ENCODE measurements around the gene RIPK1.
A peak's percentile ranks its signal among the peaks of the same experiment; 100 is the strongest.
"Not testable (repeated sequence)": the region's sequence is repeated elsewhere in the genome, so short reads cannot be mapped to it uniquely, and the experiment has no call there.

Gene RIPK1

DNA sequence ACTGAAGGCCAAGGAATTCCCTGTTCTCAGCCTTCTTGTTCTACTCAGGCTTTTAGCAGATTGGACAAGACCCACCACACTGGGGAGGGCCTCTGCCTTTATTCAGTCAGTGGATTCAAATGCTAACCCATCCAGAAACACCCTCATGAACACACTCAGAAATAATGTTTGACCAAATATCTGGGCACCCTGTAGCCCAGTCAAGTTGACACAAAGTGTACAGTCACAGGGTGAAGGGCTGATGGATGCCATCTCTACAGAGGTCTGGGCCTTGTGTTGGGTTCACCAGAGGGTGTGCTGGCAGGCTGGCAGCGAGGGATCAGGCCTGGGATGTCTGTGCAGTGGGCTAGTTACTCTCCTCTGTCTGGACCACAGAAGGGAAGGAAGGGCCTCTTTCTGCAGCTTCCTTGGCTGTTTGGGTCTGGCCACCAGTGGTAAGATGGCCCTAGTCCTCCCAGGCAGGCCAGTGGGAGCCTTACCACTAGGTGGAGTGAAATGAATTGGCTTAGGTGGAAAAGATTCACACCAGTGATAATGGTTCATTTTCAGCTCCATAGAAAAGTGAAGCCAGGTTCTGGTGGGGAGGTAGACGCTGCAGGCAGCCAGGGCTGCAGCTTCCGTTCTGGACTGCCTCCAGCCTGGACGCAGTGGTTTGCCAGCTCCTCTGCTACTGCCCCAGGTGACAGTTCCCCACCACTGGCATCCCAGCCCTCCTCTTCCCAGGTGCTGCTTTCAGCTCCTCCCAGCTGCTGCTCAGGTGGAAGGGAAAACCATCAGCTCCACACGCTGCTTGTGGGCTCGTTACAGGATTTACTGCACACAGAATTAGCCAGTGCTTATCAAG lies 79.8 kb downstream of the RIPK1 start:
- no peaks in the 10 kb centered on the region for H3K27me3 Mint-ChIP-seq
- H3K27ac Mint-ChIP-seq: no peak overlapping the region
- no peaks in the 10 kb centered on the region for H3K9me3 Mint-ChIP-seq (ENCODE audit: low read depth)
- peaks cover 8% of the 10 kb centered on the region for H3K36me3 Mint-ChIP-seq
- H3K4me3 Mint-ChIP-seq: no peak overlapping the region
- no peaks in the 10 kb centered on the region for H3K4me1 Mint-ChIP-seq (ENCODE audit: low read depth)

GRCh38 chr6:3151691-3152090 lies 83.4 kb downstream of the RIPK1 start:
- Mint-ChIP-seq H3K27me3 (no peaks in the 10 kb centered on the region), H3K4me1 (ENCODE audit: low read depth) (peaks cover 7% of the 10 kb centered on the region), H3K36me3 (peaks cover 7% of the 10 kb centered on the region), H3K27ac (no peak overlapping the region), H3K4me3 (no peak overlapping the region), H3K9me3 (ENCODE audit: low read depth) (no peaks in the 10 kb centered on the region)

- Mint-ChIP-seq H3K36me3 (peaks cover 4% of the 10 kb centered on the region), H3K27ac (no peak overlapping the region), H3K27me3 (no peaks in the 10 kb centered on the region)
Observed at GRCh38 chr6:3152689-3153088, 84.4 kb downstream of the RIPK1 start.

DNA sequence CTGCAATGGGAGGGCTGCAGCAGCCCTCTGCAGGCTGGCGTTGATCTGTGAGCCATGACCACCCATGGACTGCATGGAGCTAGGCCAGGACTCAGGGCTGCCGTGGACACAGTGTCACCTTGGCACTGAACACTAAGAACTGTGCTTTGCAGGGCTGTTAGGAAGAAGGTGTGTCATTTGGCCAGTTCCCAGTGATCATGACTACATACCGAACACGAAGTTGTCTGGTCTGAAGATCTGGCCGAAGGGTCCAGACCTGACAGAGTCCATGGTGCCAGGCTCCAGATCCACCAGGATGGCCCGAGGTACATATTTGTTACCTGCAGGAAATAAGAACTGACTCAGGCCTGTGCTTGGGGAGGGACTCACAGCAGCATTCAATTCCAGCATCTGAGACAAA lies 87.1 kb downstream of the RIPK1 start:
- not testable (repeated sequence) for H3K27ac Mint-ChIP-seq; H3K36me3 Mint-ChIP-seq; H3K27me3 Mint-ChIP-seq; H3K9me3 Mint-ChIP-seq (ENCODE audit: low read depth)
- peaks cover 28% of the 10 kb centered on the region for H3K4me1 Mint-ChIP-seq (ENCODE audit: low read depth)
- peak overlapping the region; percentile 69 for H3K4me3 Mint-ChIP-seq

More at GRCh38 chr6:3152689-3153088, 84.4 kb downstream of the RIPK1 start:
- Mint-ChIP-seq H3K4me1 (ENCODE audit: low read depth) (peaks cover 10% of the 10 kb centered on the region), H3K4me3 (no peak overlapping the region), H3K9me3 (ENCODE audit: low read depth) (no peaks in the 10 kb centered on the region)

GRCh38 chr6:3156184-3157130 lies 88.2 kb downstream of the RIPK1 start:
- H3K27me3 Mint-ChIP-seq; H3K36me3 Mint-ChIP-seq; H3K9me3 Mint-ChIP-seq (ENCODE audit: low read depth): not testable (repeated sequence)
- Mint-ChIP-seq H3K4me1 (ENCODE audit: low read depth) (peaks cover 35% of the 10 kb centered on the region), H3K4me3 (peak overlapping the region; percentile 92), H3K27ac (peak overlapping the region; percentile 76)

GRCh38 chr6:3157131-3157933 lies 89.0 kb downstream of the RIPK1 start, which contains the start of gene TUBB2A:
TUBB2A (minus strand) TSS chr6:3157544; CDS start chr6:3157463, 81 bp downstream.
- Mint-ChIP-seq H3K27ac (peak within 1 kb of the TSS; percentile 76), H3K36me3 (peaks cover 4% of the 10 kb centered on the region), H3K4me1 (ENCODE audit: low read depth) (peaks cover 41% of the 10 kb centered on the region), H3K4me3 (peak within 1 kb of the TSS; percentile 92), H3K9me3 (ENCODE audit: low read depth) (peaks cover 4% of the 10 kb centered on the region), H3K27me3 (no peaks in the 10 kb centered on the region)

- Mint-ChIP-seq H3K9me3 (ENCODE audit: low read depth) (peaks cover 4% of the 10 kb centered on the region), H3K27ac (peak overlapping the region; percentile 68), H3K36me3 (peaks cover 2% of the 10 kb centered on the region), H3K4me1 (ENCODE audit: low read depth) (peaks cover 50% of the 10 kb centered on the region), H3K27me3 (no peaks in the 10 kb centered on the region), H3K4me3 (peak overlapping the region; percentile 75)
Observed at GRCh38 chr6:3159805-3160781, 91.8 kb downstream of the RIPK1 start.

DNA sequence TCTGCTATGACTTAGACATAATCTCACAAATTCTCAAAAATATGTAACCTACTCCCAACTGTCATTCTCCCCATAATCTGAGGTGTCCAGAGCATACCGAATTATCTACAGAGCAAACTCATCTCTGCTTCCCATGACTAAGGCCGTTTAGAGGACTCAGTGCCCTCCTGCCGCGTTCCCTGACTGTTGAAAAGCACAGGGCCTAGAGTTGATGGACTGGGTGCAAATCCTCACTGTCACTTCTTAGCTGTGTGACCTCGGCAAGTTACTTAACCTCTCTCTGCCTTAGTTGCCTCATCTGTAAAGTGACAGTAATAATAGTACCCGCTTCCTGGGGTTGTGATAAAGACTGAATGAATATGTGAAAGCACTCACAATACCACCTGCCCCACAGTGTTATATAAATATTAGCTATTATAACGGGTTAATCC lies 93.8 kb downstream of the RIPK1 start:
- peaks cover 40% of the 10 kb centered on the region for H3K4me1 Mint-ChIP-seq (ENCODE audit: low read depth)
- peaks cover 2% of the 10 kb centered on the region for H3K36me3 Mint-ChIP-seq
- H3K27ac Mint-ChIP-seq: peak overlapping the region; percentile 58
- H3K4me3 Mint-ChIP-seq: peak overlapping the region; percentile 80
- no peaks in the 10 kb centered on the region for H3K27me3 Mint-ChIP-seq
- peaks cover 4% of the 10 kb centered on the region for H3K9me3 Mint-ChIP-seq (ENCODE audit: low read depth)

- Mint-ChIP-seq H3K27ac (peak overlapping the region; percentile 28), H3K36me3 (peaks cover 2% of the 10 kb centered on the region), H3K27me3 (no peaks in the 10 kb centered on the region), H3K4me1 (ENCODE audit: low read depth) (peaks cover 40% of the 10 kb centered on the region), H3K4me3 (peak overlapping the region; percentile 87), H3K9me3 (ENCODE audit: low read depth) (peaks cover 4% of the 10 kb centered on the region)
Observed at GRCh38 chr6:3162565-3163247, 94.4 kb downstream of the RIPK1 start.

DNA sequence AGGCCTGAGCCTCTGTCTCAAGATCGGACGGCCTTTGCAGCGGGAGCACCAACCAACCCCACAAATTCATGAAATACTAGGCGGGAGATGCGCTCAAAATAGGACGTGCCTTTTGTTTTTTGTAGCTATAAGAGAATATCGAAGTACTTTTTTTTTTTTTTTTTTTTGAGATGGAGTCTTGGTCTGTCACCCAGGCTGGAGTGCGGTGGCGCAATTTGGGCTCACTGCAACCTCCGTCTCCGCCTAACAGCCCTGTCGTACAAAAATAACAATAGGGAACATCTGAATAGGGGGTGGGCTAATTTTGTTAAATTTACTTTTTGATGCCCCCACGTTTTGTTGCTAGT lies 94.9 kb downstream of the RIPK1 start:
- Mint-ChIP-seq H3K27ac (no peak overlapping the region), H3K9me3 (ENCODE audit: low read depth) (peaks cover 4% of the 10 kb centered on the region), H3K4me3 (peak overlapping the region; percentile 87), H3K4me1 (ENCODE audit: low read depth) (peaks cover 39% of the 10 kb centered on the region), H3K36me3 (peaks cover 2% of the 10 kb centered on the region), H3K27me3 (no peaks in the 10 kb centered on the region)

GRCh38 chr6:3164388-3164787 lies 96.1 kb downstream of the RIPK1 start:
- peaks cover 2% of the 10 kb centered on the region for H3K36me3 Mint-ChIP-seq
- no peaks in the 10 kb centered on the region for H3K27me3 Mint-ChIP-seq
- H3K9me3 Mint-ChIP-seq (ENCODE audit: low read depth): peaks cover 4% of the 10 kb centered on the region
- no peak overlapping the region for H3K27ac Mint-ChIP-seq
- peaks cover 32% of the 10 kb centered on the region for H3K4me1 Mint-ChIP-seq (ENCODE audit: low read depth)
- H3K4me3 Mint-ChIP-seq: no peak overlapping the region
